Fibroblast of pulmonary artery (primary cell): ENCODE measurements around the gene RGMB.

ENCODE experiments used
- DNase-seq: peaks from one replicate; pipeline ENCODE4 v3.0.0-alpha.2; 2010; ENCODE audit warnings: low read depth
- H3K4me3 ChIP-seq: replicated peaks from 2 replicates; pipeline ENCODE4 v1.5.1; 2011; ENCODE audit warnings: low read depth, mild to moderate bottlenecking, control low read depth, low read length, moderate library complexity
- TF ChIP-seq, protein P1 (sequence below): IDR thresholded peaks from 2 replicates; pipeline ENCODE4 v1.5.1; 2011; ENCODE audit warnings: mild to moderate bottlenecking, control low read depth, low read length, inconsistent platforms; ENCODE audit errors: missing control alignments

Gene RGMB

DNA sequence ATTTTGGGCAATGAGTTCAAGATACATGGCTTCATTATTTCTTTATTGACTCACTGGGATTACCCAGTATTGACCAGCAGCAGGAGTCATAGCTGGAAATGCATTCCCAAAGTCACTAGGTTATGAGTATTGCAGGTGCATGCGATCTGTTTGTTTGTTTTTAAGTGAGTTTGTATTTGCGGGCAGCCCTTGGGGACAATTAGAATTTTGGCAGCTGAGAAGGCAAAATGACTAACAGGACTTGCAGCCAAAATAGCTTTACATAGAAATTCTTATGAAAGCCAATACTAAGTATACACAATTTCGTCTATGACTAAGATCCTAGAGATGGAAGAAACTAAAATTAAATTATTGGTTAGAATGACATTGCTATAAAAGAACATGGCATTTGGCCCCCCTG lies 18.1 kb upstream of the RGMB start:
- DNase-seq, result no peak
- TF ChIP-seq, protein P1, sequence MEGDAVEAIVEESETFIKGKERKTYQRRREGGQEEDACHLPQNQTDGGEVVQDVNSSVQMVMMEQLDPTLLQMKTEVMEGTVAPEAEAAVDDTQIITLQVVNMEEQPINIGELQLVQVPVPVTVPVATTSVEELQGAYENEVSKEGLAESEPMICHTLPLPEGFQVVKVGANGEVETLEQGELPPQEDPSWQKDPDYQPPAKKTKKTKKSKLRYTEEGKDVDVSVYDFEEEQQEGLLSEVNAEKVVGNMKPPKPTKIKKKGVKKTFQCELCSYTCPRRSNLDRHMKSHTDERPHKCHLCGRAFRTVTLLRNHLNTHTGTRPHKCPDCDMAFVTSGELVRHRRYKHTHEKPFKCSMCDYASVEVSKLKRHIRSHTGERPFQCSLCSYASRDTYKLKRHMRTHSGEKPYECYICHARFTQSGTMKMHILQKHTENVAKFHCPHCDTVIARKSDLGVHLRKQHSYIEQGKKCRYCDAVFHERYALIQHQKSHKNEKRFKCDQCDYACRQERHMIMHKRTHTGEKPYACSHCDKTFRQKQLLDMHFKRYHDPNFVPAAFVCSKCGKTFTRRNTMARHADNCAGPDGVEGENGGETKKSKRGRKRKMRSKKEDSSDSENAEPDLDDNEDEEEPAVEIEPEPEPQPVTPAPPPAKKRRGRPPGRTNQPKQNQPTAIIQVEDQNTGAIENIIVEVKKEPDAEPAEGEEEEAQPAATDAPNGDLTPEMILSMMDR, result no peak
- H3K4me3 ChIP-seq, result no peak overlapping the region

DNA sequence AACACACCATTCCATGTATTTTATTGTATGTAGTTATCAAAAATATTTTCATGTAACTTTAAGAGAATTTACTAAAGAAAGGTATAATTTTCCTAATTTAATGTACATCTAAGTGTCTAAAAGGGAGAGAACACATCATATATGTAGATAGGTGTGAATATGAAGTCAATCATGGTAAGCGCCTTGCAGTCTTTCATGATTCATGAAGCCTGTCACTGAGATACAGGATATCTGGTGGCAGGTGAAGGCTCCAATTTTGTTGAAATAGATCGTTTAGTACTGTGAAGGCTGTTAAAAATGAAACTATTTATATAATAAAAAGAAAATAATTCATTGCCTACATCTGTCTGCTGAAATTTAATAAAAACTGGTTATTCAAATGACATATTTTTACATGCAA lies 15.5 kb upstream of the RGMB start:
- TF ChIP-seq, protein P1, result no peak
- no peak for DNase-seq
- no peak overlapping the region for H3K4me3 ChIP-seq

GRCh38 chr5:98763001-98763630 lies 10.3 kb upstream of the RGMB start:
- no peak overlapping the region for H3K4me3 ChIP-seq
- TF ChIP-seq, protein P1, result no peak
- DNase-seq, result peak; percentile 64

- no peak for DNase-seq
- no peak overlapping the region for H3K4me3 ChIP-seq
- TF ChIP-seq, protein P1, result no peak
These were observed 7.6 kb upstream of the RGMB start for GRCh38 chr5:98765815-98766214.

DNA sequence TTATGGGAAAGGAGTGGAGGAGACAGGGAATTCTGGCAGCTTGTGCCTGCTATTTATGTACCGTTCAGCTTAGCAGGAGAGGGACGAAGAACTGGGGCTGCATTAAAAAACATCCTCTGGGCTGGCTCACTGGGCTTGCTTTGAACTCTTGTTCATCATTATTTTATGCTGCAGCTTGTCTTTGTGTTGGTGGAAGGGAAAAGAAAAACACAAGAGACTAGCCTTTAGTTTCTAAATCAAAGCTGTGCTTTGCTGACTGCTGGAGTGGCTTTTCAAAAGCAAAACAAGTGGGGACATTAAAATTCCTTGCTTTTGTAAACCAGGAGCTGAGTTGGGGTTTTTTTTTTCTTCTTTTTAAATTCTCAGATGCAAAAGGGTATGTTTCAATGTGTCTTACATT lies 5.9 kb upstream of the RGMB start:
- H3K4me3 ChIP-seq, result no peak overlapping the region
- TF ChIP-seq, protein P1, result no peak
- DNase-seq, result no peak

DNA sequence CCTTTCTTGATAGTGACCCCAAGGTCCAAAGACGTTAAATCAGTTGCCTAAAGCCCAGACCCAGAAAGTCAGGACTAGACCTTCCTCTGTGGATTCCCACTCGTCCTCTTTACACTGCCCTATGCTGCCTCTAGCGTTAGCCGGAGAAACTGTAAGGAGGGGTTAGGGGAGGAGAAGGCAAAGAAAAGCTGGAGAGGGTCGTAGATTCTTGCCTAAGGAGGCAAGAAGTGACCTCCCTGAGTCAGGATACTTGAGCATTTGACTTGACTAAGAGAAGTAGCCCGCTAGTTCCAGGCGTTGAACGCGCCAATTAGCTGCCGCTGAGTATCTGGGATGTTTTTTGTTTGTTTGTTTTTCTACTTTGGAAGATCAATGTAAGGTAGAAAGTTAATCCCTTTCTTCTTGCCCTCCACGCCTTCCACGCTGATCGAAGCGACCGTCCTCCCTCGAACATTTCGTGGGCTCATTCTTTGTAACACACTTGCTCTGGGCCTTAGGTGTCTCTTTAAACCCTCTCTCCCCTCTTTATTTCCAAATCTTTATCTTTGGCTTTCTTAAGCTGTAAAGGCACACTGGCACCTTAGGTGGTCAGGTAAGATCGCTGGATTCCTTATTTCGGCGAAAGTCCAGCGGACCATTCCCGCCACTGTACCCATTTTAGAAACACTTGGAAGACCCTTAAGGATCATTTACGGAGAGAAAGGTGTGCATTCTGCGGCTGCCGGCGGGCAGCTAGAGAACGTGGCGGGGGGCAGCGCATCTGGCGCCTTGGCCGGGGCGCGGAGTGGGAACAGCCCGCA lies 5.1 kb upstream of the RGMB start:
- DNase-seq, result peak; percentile 66
- H3K4me3 ChIP-seq, result peak overlapping the region; percentile 80
- TF ChIP-seq, protein P1, result peak; percentile 100

DNA sequence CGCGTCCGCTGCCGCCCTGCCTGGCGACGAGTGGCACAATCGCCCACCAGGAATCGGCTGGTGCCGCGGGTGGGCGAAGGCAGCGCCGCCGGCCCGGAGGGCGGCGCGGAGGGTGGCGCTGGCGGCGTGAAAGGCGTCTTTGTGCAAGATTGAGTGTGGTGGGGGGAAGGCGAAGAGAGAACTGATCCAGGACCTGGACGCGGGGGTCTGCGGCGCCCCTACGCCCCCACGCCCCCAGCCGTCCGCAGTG lies 4.6 kb upstream of the RGMB start:
- TF ChIP-seq, protein P1, result no peak
- DNase-seq, result no peak
- H3K4me3 ChIP-seq, result peak overlapping the region; percentile 80
